Ramos (cell line): ENCODE results near the gene C4orf51.

ENCODE experiments used
- in situ Hi-C: fragments of 300-500 bp; cut with MboI; formaldehyde crosslinking; loops from one replicate; pipeline ENCODE4 v1.14.3; 2022; ENCODE audit warnings: low sequenced_read_pairs; ENCODE audit not compliant: unreplicated experiment

Gene C4orf51

GRCh38 chr4:145703850-145704497 is 24.0 kb downstream of the C4orf51 start:
- in situ Hi-C loops: no loop called here

DNA sequence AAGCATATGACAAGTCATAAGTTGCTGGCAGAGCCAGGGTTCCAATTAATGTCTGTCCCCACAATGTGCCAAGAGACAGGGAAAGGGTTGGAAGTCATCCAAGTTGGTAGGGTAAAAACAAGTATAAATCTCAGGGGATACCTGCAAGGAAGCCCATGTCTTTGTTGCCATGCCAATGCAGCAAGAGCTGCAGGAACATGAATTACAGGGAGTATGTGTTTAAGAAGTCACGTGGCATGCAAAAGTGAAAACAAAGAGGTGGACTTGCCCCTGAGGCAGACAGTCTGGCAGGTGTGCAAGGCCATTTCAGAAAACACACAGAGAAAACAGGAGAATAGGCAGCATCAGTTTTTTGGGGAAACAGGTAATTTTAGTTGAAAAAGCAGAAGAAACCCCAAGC is 29.4 kb downstream of the C4orf51 start:
- in situ Hi-C loops: no loop called here

- in situ Hi-C loops: no loop called here
Measured at GRCh38 chr4:145709843-145710242, 29.9 kb downstream of the C4orf51 start.

GRCh38 chr4:145716200-145716599 is 36.3 kb downstream of the C4orf51 start:
- in situ Hi-C loops: no loop called here

DNA sequence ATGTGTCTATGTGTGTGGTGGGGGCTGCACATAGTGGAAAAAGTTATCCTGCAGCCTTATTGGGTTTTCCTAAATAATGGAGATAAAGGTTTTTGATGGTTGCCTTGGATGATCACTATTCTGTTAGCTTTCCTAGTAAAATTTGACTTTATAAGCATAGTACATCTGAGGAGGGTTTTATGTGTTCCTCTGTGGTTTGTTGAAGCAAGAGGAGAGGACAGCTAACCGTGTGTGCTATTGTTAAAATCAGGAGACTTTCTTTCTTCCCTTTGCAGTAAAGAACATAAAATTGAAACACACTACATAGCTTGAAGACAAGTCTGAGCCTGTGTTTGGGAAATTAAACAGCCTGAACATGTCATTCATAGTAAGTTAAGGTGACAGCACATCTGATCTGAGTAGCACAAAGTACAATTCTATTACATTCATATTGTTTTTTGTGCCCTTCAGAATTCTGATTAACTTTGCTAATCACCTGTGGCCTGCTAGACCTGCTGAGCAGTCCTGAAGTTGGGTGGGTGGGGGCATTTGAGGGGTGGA is 36.8 kb downstream of the C4orf51 start:
- in situ Hi-C loops: no loop called here

GRCh38 chr4:145719752-145720624 is 40.0 kb downstream of the C4orf51 start:
- in situ Hi-C loops: no loop called here

DNA sequence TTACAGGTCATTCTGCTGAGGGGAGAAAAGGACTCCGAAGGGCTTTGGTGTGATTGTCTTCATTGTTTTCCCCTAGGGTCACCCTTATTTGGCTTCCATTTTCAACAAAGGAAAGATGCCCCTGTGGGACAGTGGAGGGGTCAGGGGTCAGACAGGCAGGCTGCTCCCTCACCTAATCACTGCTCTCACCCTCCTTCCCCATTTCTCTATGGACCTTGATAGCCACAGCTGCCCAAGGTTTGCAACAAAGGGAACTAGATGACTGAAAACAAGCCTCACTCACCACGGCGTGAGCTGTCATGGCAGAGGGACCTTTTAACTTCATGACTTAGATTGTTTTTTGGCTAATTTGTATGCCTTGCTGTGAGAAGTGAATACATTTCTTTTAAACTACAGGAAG is 40.7 kb downstream of the C4orf51 start:
- in situ Hi-C loops: no loop called here

- in situ Hi-C loops: no loop called here
Measured at GRCh38 chr4:145722561-145722960, 42.6 kb downstream of the C4orf51 start.

DNA sequence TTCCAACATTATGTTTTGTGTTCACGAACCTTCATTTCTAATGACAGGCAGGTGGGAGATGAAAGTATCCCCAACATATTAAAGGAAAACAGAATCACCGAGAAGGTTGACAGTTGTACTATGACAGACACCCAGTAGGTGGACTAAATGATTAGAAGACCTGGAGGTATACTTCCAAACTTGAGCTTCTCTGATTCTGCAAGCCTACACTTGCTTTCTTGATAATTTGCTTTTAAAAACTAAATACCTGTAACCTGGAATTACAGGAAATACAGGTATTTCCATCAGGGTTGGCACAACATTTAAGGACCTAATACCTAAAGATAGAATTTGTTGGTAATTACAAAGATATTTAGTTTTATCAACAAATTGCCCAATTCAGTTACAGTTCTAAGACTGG is 43.4 kb downstream of the C4orf51 start:
- in situ Hi-C loops: no loop called here

DNA sequence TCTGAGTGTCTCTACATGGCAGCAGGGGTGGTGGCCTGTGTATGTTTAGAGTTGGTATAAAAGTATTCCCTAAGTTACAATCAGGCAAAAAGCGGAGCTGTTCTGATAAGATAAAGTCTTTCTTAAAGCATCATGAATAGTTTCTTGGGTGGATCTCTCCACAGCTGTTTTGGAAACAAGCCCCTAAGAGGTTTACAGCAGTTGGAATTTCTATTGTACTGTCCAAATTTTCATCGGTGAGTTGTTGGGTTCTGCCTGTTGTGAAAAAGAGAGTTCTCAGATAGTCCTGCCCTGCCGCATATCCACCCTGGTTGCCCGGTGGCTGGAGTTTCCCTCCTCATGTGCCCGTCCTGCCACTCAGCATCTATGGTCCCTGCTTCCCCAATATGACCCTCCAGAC is 50.1 kb downstream of the C4orf51 start:
- in situ Hi-C loops: no loop called here

GRCh38 chr4:145731028-145731427 is 51.1 kb downstream of the C4orf51 start:
- in situ Hi-C loops: no loop called here

DNA sequence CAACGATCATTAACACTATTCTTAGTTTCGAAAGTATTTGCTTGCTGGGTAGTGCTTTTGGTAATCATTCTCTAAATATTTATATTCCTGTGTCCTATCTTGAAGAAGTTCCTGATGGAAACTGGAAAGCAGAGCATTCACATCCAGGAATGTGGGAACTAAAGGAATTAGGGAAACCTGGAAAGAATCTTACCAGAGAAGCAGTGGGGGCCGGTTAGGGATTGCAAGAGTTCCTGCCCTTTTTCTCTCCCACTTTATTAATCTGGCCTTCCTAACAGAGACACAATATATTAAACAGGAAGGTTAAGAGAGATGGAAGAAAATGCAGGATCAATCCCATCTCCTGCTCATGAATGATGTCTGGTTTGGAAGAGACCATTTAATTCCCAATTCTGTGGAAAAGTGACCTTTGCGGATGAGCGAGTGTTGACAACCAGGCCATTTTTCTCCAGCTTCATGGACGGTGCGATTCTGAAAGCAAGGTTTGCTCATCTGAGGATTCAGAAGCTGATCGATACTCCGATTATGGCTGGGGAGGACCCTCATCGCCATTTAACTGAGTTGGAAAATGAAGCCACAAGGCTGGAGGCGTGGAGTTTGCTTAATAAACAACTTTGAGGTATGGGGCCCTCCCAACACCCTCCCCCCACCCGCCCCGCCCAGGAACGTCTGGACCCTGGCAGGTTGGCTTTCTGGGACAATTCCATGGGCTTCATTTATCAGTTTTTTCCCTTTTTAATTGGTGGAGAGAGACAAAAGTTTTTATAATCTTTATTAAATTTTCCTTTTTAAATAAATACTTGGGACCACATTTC is 52.3 kb downstream of the C4orf51 start:
- in situ Hi-C loops: no loop called here

DNA sequence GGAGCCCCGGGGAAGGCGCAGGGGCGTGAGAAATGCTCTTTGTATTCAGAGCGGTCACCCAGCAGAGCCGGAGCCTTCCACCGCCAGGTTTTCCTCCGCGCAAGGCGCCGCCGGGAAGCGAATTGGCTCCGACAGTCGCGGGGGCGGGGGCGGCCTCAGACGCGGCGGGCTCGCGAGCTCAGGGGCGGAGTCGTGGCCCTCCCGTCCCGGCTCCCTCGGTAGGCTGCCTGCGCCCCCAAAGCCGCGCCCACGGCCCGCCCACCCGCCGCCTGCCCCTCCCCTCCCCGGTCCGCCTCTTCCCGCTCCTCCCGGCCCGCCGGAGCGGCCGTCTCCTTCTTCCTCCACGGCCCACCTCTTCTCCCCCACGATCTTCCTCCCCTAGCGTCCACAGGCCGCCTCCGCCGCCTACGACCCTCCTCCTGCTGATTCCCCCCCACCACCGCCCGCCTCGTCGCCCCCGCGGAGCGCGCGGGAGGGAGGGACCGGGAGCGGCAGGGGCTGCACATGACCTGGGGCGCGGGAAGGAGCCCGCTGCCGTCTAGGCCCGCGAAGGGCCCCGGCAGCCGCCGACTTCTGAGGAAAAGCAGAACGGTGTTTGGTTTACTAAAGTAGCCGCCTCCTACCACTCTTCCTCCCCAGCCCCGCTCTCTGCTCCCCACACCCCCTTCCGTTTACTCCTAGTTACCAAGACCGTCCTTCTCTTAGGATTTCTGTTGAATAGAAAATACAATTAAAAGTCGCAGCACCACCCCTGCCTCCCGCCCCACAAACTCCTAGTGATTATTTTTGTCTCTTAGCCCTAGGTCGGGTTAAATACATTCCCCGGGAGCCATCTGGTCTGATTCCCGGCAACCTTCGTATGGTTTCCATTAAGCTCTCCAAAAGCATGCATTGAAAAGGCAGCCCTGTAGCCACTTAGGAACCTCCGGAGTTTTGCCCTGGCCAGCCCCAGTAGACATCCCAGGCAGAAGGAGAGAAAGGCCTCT is 53.2 kb downstream of the C4orf51 start:
- in situ Hi-C loops: no loop called here

DNA sequence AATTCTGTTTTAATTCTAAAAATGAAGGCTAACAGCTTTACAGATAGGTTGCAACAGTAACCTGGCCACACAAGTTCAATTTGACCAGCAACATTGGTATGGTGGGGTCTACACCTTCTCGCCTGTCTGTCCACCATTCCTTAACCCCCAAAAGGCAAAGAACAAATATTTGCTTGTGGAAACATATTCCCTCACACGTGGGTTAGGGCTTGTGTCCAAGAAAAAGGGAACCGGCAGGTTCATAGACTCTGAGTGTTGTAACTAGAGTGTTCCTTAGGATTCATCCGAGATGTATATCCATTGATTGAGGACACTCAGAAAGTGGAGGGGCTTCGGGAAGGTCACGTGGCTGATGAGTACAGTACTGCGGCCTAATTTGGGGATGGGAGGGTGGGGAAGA is 54.1 kb downstream of the C4orf51 start:
- in situ Hi-C loops: no loop called here

DNA sequence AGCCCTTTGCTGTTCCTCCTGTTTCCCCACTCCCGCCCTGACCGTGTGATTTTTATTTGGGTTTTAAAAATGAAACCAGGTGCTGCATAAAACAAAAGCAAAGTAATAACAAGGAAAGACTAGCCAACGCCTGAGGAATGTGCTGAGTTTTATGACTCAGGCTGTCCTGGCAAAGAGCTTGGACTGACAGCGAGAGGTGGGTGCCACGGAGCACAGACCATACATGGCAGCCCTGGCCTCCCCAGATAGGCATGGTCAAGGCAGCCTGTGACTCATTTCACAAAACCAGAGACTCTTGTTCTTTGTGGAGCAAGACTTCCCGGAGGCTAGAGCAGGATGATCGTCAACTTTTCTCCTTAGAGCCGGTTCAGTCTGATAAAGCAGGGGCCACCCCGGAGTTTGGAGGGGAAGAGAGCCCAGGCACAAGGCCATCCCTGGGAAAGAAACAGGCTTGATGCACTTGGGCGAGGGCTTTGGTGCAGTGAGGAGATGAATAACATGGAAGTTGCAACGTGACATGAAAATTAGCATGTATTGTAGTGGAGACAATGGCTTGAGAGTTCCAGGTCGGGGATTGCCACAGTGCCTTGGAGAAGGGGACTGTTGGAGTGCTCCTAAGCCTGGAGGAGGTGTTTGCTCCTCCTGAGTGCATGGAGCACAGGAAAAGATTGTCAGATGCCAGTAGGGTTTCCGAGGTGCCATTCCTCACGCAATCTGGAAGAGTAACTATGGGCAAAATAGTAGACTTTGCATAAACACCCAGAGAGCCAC is 54.8 kb downstream of the C4orf51 start:
- in situ Hi-C loops: no loop called here

GRCh38 chr4:145735347-145735675 is 55.4 kb downstream of the C4orf51 start:
- in situ Hi-C loops: no loop called here

DNA sequence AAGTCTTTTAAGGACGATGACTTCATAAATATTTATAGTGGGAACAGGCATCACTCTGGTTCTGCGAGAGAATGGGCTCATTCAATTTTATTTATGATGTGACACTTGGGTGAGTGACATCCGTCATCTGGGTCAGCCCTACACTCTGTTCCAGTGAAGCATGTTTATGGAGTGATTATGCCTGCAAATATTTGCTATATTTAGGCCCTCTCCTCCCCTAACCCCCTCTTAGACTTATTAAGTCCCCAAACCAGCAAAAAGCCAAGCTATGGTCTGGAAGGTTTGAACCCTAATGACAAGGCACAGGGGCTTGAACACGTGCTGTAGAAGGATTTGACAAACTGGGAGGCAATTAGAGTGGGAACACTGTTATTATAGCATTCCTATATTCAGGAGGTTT is 55.9 kb downstream of the C4orf51 start:
- in situ Hi-C loops: no loop called here

- in situ Hi-C loops: no loop called here
Measured at GRCh38 chr4:145736241-145736831, 56.4 kb downstream of the C4orf51 start.

DNA sequence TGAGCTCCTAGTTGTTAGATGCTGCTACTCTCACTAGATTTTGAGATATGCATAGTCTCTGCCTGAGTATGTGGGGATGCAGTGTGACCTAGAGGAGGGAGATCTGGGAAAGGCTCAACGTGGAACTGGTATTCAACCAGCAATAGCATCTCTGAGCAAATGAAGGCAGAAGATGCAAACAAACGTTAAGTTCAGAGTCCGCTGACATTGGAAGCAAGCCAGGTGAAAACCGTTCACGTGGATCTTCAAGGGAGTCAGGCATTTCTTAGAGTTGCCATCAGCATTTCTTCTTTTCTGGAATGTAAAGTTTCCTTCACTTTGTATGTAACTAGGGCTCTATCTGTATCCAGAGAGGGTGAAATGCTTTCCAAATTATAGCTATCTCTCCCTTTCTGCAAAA is 59.9 kb downstream of the C4orf51 start:
- in situ Hi-C loops: no loop called here
